ENCODE results near the gene VEGFD. TPM values are rescaled to one million over a fixed set of nuclear protein-coding genes. Genes with fewer than 3 reads are reported as not detected.

The VEGFD gene
- total RNA-seq, 1 donor from 2014 or later = 44.0 TPM

GRCh38 chrX:15366506-15367352 is 17.5 kb downstream of the VEGFD start:
- Histone ChIP-seq H3K27me3 (ENCODE audit: low read depth) (no peaks in the 10 kb centered on the region), H3K4me1 (no peaks in the 10 kb centered on the region), H3K36me3 (no peaks in the 10 kb centered on the region), H3K9me3 (no peaks in the 10 kb centered on the region), H3K27ac (no peak overlapping the region), H3K4me3 (no peak overlapping the region)
- ATAC-seq = no peak
- DNase-seq = no peak
- no peak for TF ChIP-seq CTCF (IDR thresholded peaks at IDR 0.05)
- intact Hi-C loops (cut with DNase I) = no loop called here

- no peaks in the 10 kb centered on the region for H3K4me1 ChIP-seq
- intact Hi-C loops (cut with DNase I) = no loop called here
- H3K9me3 ChIP-seq = no peaks in the 10 kb centered on the region
- DNase-seq (no peak), ATAC-seq (no peak)
- H3K27ac ChIP-seq = no peak overlapping the region
- no peak overlapping the region for H3K4me3 ChIP-seq
- TF ChIP-seq CTCF (IDR thresholded peaks at IDR 0.05) = no peak
- no peaks in the 10 kb centered on the region for H3K27me3 ChIP-seq (ENCODE audit: low read depth)
- H3K36me3 ChIP-seq = no peaks in the 10 kb centered on the region
These were observed 24.5 kb downstream of the VEGFD start for GRCh38 chrX:15359701-15360100.

GRCh38 chrX:15358533-15358932 is 25.7 kb downstream of the VEGFD start:
- H3K27me3 ChIP-seq (ENCODE audit: low read depth) = no peaks in the 10 kb centered on the region
- H3K36me3 ChIP-seq = no peaks in the 10 kb centered on the region
- intact Hi-C loops (cut with DNase I) = no loop called here
- no peaks in the 10 kb centered on the region for H3K4me1 ChIP-seq
- H3K4me3 ChIP-seq = no peak overlapping the region
- no peak for ATAC-seq
- no peak for TF ChIP-seq CTCF (IDR thresholded peaks at IDR 0.05)
- no peak overlapping the region for H3K27ac ChIP-seq
- no peaks in the 10 kb centered on the region for H3K9me3 ChIP-seq
- DNase-seq = no peak

- DNase-seq = no peak
- H3K9me3 ChIP-seq = no peaks in the 10 kb centered on the region
- intact Hi-C loops (cut with DNase I) = no loop called here
- H3K4me1 ChIP-seq = no peaks in the 10 kb centered on the region
- no peaks in the 10 kb centered on the region for H3K27me3 ChIP-seq (ENCODE audit: low read depth)
- TF ChIP-seq CTCF (IDR thresholded peaks at IDR 0.05) = no peak
- H3K4me3 ChIP-seq = no peak overlapping the region
- no peaks in the 10 kb centered on the region for H3K36me3 ChIP-seq
- no peak overlapping the region for H3K27ac ChIP-seq
- ATAC-seq = peak; percentile 52 to 71
These were observed 27.8 kb downstream of the VEGFD start for GRCh38 chrX:15356444-15356843.

- DNase-seq (no peak), ATAC-seq (no peak)
- intact Hi-C loops (cut with DNase I) = no loop called here
- no peaks in the 10 kb centered on the region for H3K4me1 ChIP-seq
- no peak overlapping the region for H3K4me3 ChIP-seq
- H3K9me3 ChIP-seq = no peaks in the 10 kb centered on the region
- no peaks in the 10 kb centered on the region for H3K36me3 ChIP-seq
- no peak for TF ChIP-seq CTCF (IDR thresholded peaks at IDR 0.05)
- no peaks in the 10 kb centered on the region for H3K27me3 ChIP-seq (ENCODE audit: low read depth)
- H3K27ac ChIP-seq = no peak overlapping the region
These were observed 33.8 kb downstream of the VEGFD start for GRCh38 chrX:15350329-15350996.
